B cell (primary cell): ENCODE results near the gene ART4. TPM values are rescaled to one million over a fixed set of nuclear protein-coding genes. Genes with fewer than 3 reads are reported as not detected.
A peak's percentile ranks its signal among the peaks of the same experiment; 100 is the strongest.

Experiments used
- ATAC-seq: fragments of 200-7000 bp; cut with Tn5 transposase; one replicate; pipeline ENCODE4 v1.10.0; 2021; ENCODE audit warnings: low read depth, mild to moderate bottlenecking, moderate number of reproducible peaks, moderate library complexity
- CTCF ChIA-PET: fragments of 350-600 bp; sonication (Branson Sonifier 250); formaldehyde crosslinking; loops from one replicate; lab custom pipeline; 2021; ENCODE audit warnings: antibody characterized with exemption, inconsistent platforms; lab: Charles Lee
- POLR2A ChIA-PET: fragments of 350-600 bp; sonication (Branson Sonifier 250); formaldehyde crosslinking; loops from one replicate; lab custom pipeline; 2021; ENCODE audit warnings: antibody characterized with exemption; lab: Charles Lee
- DNase-seq: peaks from one replicate; pipeline ENCODE4 v3.0.0; 2013
- H2AFZ ChIP-seq: 2 replicates; pipeline ENCODE4 v1.6.1; 2012; ENCODE audit warnings: mild to moderate bottlenecking, low read depth, low read length; ENCODE audit not compliant: insufficient read depth, poor library complexity, severe bottlenecking
- H3K27ac ChIP-seq, 2 donors: 1 replicate in 1 of 2; 2 replicates in 1 of 2; pipeline ENCODE4 v1.5.1; 2012 to 2013; ENCODE audit warnings: low read length in 2 of 2, mild to moderate bottlenecking in 2 of 2, moderate library complexity in 1 of 2
- H3K27me3 ChIP-seq, 4 experiments: fragments of 200-600 bp in 1 of 4; sonication (generic) in 1 of 4; replicated peaks in 1 of 4; 1 replicate in 2 of 4; 2 replicates in 2 of 4; pipeline versions ENCODE4 v1.6.1 to v1.7.0; 2013 to 2016; ENCODE audit warnings: low read length in 3 of 4, mild to moderate bottlenecking in 2 of 4, mixed read lengths in 1 of 4, moderate library complexity in 1 of 4; ENCODE audit not compliant: insufficient read depth in 4 of 4, control insufficient read depth in 3 of 4; ENCODE audit errors: control extremely low read depth in 1 of 4
- H3K36me3 ChIP-seq, 2 experiments: replicated peaks in 1 of 2; 1 replicate in 1 of 2; 2 replicates in 1 of 2; pipeline versions ENCODE4 v1.6.1 to v1.7.1; 2013; ENCODE audit warnings: low read length in 1 of 2; ENCODE audit not compliant: insufficient read depth in 2 of 2, control insufficient read depth in 1 of 2; ENCODE audit errors: control extremely low read depth in 1 of 2, extremely low read depth in 1 of 2
- H3K4me1 ChIP-seq, 2 donors: fragments of 200-600 bp in 1 of 2; sonication (generic) in 1 of 2; 1 replicate in 1 of 2; 2 replicates in 1 of 2; pipeline versions ENCODE4 v1.5.1 to v1.6.1; 2013 to 2017; ENCODE audit warnings: low read length in 2 of 2; ENCODE audit not compliant: control insufficient read depth in 2 of 2, insufficient read depth in 2 of 2
- H3K4me2 ChIP-seq: replicated peaks from 2 replicates; pipeline ENCODE3; 2012; ENCODE audit warnings: mild to moderate bottlenecking, low read depth, low read length; ENCODE audit not compliant: poor library complexity, severe bottlenecking
- H3K4me3 ChIP-seq, 5 experiments: fragments of 200-600 bp in 1 of 5; sonication (generic) in 1 of 5; 1 replicate in 3 of 5; 2 replicates in 2 of 5; pipeline versions ENCODE4 v1.5.1 to v1.7.0; 2011 to 2016; ENCODE audit warnings: low read length in 4 of 5, mild to moderate bottlenecking in 4 of 5, low read depth in 2 of 5, control low read depth in 1 of 5, moderate library complexity in 1 of 5; ENCODE audit not compliant: insufficient read depth in 1 of 5; ENCODE audit errors: control extremely low read depth in 1 of 5, extremely low read depth in 1 of 5
- H3K79me2 ChIP-seq: fragments of 200-600 bp; sonication (generic); one replicate; pipeline ENCODE4 v1.6.0; 2016; ENCODE audit warnings: low read length; ENCODE audit not compliant: control insufficient read depth, insufficient read depth
- H3K9ac ChIP-seq: fragments of 200-600 bp; sonication (generic); 2 replicates; pipeline ENCODE4 v1.6.1; 2017; ENCODE audit warnings: mild to moderate bottlenecking, low read length, moderate library complexity
- H3K9me3 ChIP-seq, 3 donors: one replicate each; pipeline versions ENCODE4 v1.6.1 to v1.7.1; 2013; ENCODE audit warnings: low read length in 2 of 3; ENCODE audit not compliant: control insufficient read depth in 2 of 3, insufficient read depth in 1 of 3; ENCODE audit errors: control extremely low read depth in 1 of 3
- H4K20me1 ChIP-seq: 2 replicates; pipeline ENCODE4 v1.6.0; 2012; ENCODE audit warnings: mild to moderate bottlenecking, low read length; ENCODE audit not compliant: insufficient read depth, control insufficient read depth, poor library complexity, severe bottlenecking
- H3K27ac Mint-ChIP-seq: one replicate; pipeline ENCODE4 v1.8.0; 2021; ENCODE audit warnings: mixed read lengths
- H3K27me3 Mint-ChIP-seq: one replicate; pipeline ENCODE4 v1.8.0; 2021; ENCODE audit warnings: mixed read lengths
- H3K4me1 Mint-ChIP-seq: one replicate; pipeline ENCODE4 v1.8.0; 2021; ENCODE audit warnings: mixed read lengths
- H3K4me3 Mint-ChIP-seq: one replicate; pipeline ENCODE4 v1.8.0; 2021; ENCODE audit warnings: mixed read lengths
- H3K9me3 Mint-ChIP-seq: one replicate; pipeline ENCODE4 v1.8.0; 2022; ENCODE audit warnings: mixed read lengths; ENCODE audit not compliant: insufficient read depth
- CTCF ChIP-seq: fragments of 200-600 bp; IDR thresholded peaks from one replicate; pipeline ENCODE4 v1.8.0; 2022; ENCODE audit warnings: antibody characterized with exemption, mild to moderate bottlenecking
- EZH2 ChIP-seq: IDR thresholded peaks from 2 replicates; pipeline ENCODE4 v1.6.1; 2012; ENCODE audit warnings: borderline replicate concordance, low read depth, mild to moderate bottlenecking, moderate library complexity, low read length; ENCODE audit not compliant: insufficient read depth, poor library complexity, severe bottlenecking
- WGBS: methylation state at CpG from one replicate; pipeline ENCODE4 v1.1.5; 2013; ENCODE audit warnings: missing lambda C conversion rate; ENCODE audit not compliant: insufficient coverage; 5-methylcytosine and 5-hydroxymethylcytosine counted together
- intact Hi-C: fragments of 100-400 bp; cut with micrococcal nuclease; formaldehyde crosslinking; loops from one replicate; pipeline ENCODE4 v1.10.0; 2022
- polyA plus RNA-seq: library from polyadenylated mRNA; depleted of rRNA; stranded (reverse); fragments of >200 nt; gene quantifications from 2 replicates; pipeline ENCODE4 v1.2.3, GENCODE V29; 2012
- total RNA-seq, 2 donors: library from RNA; stranded (reverse); fragments of 120-200 nt in 1 of 2; gene quantifications; 1 replicate in 1 of 2; 2 replicates in 1 of 2; pipeline versions ENCODE4 v1.2.3 to v1.2.4, GENCODE V29; 2013 to 2022

Gene ART4
- total and polyA plus RNA-seq, 2 donors (not counting 1 experiment from before 2014, with no cell fraction given), result not detected

- ATAC-seq (no peak), DNase-seq (no peak)
- TF ChIP-seq CTCF, result no peak
- no peak for TF ChIP-seq EZH2
- intact Hi-C loops, result no loop called here
- CTCF ChIA-PET, result interaction anchor here (1.1 to 1.2 kb wide), 3 partner anchors 9 to 388 kb away, joined by 3 to 4 read pairs (median 3); no protein-coding TSS in a partner anchor
- Mint-ChIP-seq H3K4me3 (no peak overlapping the region), H3K27ac (no peak overlapping the region), H3K4me1 (no peaks in the 10 kb centered on the region), H3K9me3 (no peaks in the 10 kb centered on the region), H3K27me3 (peaks cover 31% of the 10 kb centered on the region)
- no peaks in the 10 kb centered on the region for H3K4me1 ChIP-seq
- H4K20me1 ChIP-seq, result no peaks in the 10 kb centered on the region
- H3K36me3 ChIP-seq, result no peaks in the 10 kb centered on the region
- no peak overlapping the region for H2AFZ ChIP-seq
- no peak overlapping the region for H3K4me2 ChIP-seq
- no peak overlapping the region for H3K4me3 ChIP-seq
- POLR2A ChIA-PET, result no interaction called here
- H3K27me3 ChIP-seq, result peaks cover 0 to 7% (median 0%) of the 10 kb centered on the region in 4 experiments
- H3K9ac ChIP-seq, result no peak overlapping the region
- WGBS, result no CpG with 5 or more reads among the region's 3 CpGs
- no peaks in the 10 kb centered on the region for H3K79me2 ChIP-seq
- H3K27ac ChIP-seq, result no peak overlapping the region
- peaks cover 0 to 1% (median 0%) of the 10 kb centered on the region in 3 donors for H3K9me3 ChIP-seq
Measured at GRCh38 chr12:14833336-14833735, 10.0 kb downstream of the ART4 start.

GRCh38 chr12:14828892-14829291 lies 14.4 kb downstream of the ART4 start:
- Histone ChIP-seq H3K4me1 (no peaks in the 10 kb centered on the region), H3K9ac (no peak overlapping the region), H3K9me3 (no peaks in the 10 kb centered on the region), H3K4me2 (no peak overlapping the region), H3K4me3 (no peak overlapping the region), H3K27me3 (peaks cover 0 to 4% (median 0%) of the 10 kb centered on the region in 4 experiments), H3K27ac (no peak overlapping the region), H3K79me2 (no peaks in the 10 kb centered on the region), H4K20me1 (no peaks in the 10 kb centered on the region), H3K36me3 (no peaks in the 10 kb centered on the region), H2AFZ (no peak overlapping the region)
- H3K27ac Mint-ChIP-seq, result no peak overlapping the region
- H3K4me3 Mint-ChIP-seq, result no peak overlapping the region
- H3K4me1 Mint-ChIP-seq, result no peaks in the 10 kb centered on the region
- DNase-seq (peak; percentile 24), ATAC-seq (peak; percentile 39)
- no peaks in the 10 kb centered on the region for H3K9me3 Mint-ChIP-seq
- TF ChIP-seq EZH2, result no peak
- TF ChIP-seq CTCF, result no peak
- H3K27me3 Mint-ChIP-seq, result peaks cover 16% of the 10 kb centered on the region
- ChIA-PET CTCF (no interaction called here), POLR2A (no interaction called here)
- intact Hi-C loops, result no loop called here
